HG03342 (cell line): ENCODE measurements around the gene CLEC4E.
"Not testable (repeated sequence)": the region's sequence is repeated elsewhere in the genome, so short reads cannot be mapped to it uniquely, and the experiment has no call there.

Experiments
- ATAC-seq: cut with Tn5 transposase; IDR thresholded peaks from one replicate; pipeline ENCODE4 v1.9.1; 2021; ENCODE audit warnings: mild to moderate bottlenecking, moderate library complexity; ENCODE audit not compliant: unreplicated experiment

CLEC4E gene

DNA sequence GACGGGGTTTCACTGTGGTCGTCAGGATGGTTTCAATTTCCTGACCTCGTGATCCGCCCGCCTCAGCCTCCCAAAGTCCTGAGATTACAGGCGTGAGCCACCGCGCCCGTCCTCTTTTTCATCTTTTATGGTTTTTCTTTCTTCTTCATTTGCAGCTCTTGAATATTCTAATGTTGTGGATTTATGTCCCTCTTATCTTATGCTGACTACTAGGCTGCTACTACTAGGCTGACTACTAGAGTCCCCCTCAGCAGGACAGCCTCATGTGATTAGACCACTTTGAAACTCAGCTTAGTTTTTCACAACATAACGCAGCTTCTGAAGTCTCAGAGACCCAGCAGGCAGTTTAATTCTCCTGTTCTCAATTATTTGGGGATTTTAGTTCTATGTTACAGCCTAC, 857 bp upstream of the CLEC4E start:
- no peak for ATAC-seq

DNA sequence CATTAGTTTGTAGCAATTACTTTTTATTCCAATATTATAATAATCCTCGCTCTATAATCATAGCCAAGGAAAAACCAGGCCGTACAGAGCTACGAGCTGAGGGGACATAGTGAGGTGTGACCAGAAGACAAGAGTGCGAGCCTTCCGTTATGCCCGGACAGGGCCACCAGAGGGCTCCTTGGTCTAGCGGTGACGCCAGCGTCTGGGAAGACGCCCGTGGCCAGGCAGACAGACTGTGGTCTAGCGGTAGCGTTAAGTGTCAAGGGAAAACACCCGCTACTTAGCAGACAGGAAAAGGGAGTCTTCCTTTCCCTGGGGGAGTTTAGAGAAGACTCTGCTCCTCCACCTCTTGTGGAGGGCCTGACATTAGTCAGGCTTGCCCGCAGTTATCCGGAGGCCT, 2.9 kb downstream of the CLEC4E start:
- not testable (repeated sequence) for ATAC-seq

DNA sequence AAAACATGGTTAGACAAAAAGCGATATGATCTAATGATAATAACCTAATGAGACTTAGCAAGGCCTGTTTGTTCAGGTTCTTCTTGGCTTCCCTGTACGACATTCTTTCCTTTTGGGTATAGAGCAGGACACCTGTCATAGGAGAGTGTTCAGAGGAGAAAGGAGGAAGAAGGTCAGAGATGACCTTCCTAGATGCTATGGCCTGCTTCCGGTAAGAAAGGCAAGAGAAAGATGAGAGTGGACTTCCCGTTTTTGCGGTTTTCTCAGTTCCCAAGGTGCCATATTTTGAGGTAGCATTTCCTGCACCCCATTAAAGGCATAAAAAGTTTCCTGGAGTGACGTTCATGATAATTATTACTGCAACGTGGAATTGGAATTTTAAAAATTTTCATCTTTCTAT, 8.7 kb downstream of the CLEC4E start:
- ATAC-seq, result no peak

DNA sequence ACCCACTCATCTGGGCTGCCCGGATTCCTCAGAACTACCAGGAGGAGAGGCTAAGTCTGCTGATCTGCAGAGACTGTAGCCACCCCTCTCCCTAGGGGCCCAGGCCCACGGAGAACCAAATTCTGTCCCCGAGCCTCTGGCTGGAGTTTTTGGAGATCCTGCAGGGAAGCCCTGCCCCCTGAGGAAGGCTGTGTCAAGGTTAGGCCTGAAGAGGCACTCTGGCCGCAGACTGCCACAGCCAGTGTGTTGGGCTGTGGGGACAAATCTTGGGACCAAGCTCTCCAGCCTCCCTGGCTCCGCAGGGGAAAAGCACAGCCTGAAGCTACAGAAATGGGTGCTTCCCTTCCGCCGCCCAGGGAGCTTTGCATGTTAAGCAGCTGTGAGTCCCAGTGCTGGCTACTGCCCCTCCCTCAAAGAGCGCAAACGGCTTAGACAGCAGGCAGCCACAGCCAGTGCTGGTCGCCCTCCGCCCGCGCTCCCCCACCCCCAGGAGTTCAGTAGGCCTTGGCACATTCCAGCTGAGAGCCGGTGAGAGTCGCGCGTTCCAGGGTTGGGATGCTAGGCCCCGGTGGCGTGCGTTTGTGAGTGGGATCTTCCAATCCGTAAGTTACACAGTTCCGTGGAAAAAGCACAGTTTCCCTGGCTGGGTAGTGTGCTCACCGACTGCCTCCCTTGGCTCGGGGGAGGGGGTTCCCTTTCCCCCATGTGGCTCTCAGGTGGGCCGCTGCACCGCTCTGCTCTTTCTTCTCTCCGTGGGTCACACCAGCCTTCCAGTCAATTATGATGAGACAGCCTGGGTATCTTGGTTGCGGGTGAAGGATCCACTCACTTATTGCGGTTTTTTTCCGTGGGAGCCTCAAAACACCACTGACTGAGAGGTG, 13.2 kb downstream of the CLEC4E start:
- no peak for ATAC-seq

DNA sequence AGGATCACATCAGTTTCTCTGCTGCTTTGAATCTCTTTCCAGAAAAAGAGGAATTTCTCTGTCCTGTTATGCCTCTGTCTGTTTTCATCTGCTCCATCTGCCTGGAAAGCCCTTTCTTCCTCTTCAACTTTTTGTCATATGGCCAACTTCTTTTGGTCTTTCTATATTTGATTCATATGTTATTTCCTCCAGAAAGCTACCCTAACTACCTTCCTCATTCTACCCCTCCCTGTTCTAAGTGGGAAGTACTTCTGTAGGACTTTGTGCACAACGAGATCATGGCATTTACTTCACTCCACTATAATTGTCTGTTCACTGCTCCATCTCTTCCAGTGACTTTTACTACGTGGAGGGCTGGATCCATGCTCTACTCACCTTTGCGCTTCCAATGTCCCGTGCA, 21.5 kb downstream of the CLEC4E start:
- ATAC-seq, result no peak

DNA sequence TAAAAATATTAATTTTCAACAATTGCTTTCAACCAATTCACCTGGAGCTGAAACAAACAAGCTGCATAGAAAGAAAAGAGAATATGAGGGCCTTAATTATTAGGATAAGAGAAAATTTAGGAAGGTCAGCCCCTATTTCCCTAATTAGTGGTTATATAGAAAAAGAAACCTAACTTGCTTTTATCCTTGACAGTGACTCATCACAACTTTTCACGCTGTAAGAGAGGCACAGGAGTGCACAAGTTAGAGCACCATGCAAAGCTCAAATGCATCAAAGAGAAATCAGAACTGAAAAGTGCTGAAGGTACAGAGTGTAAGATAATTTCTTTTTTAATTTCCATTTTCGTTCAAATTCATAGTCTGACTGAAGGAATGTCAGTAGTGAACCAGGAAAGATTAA, 22.7 kb downstream of the CLEC4E start:
- no peak for ATAC-seq

DNA sequence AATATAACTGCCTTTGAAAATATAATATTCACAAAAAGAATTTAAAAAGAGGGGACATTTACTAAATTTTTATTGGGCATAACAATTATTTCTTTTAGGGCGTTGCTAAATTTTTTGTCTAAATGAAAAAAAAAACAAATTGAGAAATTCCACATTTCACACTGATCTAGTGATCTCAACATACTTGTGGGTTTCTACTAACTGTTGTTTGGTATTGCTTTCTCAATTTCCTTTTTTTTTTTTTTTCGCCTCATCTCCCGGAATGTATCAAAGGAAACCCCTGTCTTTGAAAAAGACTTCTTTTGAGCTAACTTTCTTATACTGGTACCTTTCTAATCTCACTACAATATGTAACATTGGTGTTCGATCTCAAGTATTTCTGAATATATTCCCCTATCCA, 27.4 kb downstream of the CLEC4E start, which contains the start of gene CLEC4D:
Gene CLEC4D, plus strand, starts transcription at position 248 of the 400 bp plus-strand sequence. CDS start 230 bp downstream, outside the sequence.
- no peak for ATAC-seq

DNA sequence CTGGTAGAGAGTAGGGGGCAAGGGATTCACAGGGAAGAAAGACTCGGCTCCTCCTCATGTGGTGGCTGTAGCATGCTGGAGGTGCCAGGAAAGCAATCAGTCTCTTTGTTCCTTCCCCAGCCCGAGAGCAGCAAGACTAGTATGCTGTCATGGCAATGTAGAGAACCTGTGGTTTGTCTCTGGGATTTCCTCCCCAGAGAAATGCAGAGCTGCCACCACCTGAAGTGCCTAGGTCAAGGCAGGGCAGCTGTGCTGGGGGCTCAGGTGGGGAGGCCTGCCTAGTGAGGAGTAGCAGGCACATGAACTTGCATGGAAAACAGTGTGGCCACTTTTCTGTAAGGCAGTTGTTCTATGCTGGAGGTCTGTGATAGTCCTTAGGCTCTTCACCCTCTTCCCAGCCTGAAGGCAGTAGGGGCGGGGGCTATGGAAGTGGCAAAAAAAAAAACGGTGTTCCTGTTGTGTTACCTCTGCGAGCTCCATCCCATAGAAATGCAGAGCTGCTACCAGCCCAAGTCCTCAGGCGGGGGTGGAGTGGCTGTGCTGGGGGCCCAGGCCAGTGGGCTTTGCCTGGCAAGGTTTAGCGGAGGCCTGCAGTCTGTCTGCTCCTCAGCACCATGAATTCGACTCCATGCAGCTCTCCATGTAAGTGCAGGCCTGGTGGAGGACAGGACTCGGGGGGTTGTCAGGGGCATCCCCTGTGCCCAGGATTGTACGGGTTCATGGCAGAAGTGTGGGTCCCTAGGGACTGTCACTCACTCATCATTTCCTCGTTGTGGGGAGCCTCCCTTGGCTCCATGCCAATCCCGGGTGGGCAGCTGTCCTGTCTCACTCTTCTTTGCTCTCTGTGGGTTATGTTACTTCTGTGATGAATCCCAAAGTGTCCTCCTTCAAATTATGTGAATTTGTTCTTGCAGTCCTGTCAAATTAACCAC, 31.5 kb downstream of the CLEC4E start:
- ATAC-seq, result no peak

DNA sequence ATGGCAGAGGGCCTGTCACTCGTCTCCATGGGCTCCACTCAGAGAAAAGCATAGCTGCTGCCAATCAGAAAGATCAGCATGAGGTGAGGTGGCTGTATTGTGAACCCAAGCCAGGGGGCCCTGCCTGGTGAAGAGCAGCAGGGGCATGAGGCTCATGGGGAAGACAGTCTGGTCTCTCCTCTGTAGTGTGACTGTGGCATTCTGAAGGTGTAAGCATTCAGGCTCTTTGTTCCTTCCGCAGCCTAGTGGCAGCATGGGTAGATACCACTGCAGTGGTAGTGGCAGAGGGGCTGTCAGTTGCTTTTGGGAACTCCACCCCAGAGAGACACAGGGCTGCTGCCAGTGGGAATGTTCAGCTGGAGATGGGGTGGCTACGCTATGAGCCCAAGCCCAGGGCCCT, 32.5 kb downstream of the CLEC4E start:
- ATAC-seq, result no peak

DNA sequence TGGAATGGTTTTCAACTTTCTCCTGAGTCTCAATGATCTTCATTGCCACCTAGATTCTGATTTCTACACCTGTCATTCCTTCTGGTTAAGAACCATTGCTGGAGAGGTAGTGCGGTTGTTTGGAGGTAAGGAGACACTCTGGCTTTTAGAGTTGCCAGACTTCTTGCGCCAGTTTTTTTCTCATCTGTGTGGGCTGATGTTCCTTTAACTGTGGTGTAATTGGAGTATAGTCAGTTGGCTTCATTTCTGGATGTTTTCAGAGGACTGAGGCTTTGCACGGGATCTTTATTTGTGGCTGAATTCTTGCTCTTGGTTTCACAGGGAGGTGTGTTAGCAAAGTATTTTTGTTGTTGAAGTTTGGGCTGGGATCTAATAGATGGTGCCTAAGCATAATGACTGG, 33.1 kb downstream of the CLEC4E start:
- no peak for ATAC-seq

DNA sequence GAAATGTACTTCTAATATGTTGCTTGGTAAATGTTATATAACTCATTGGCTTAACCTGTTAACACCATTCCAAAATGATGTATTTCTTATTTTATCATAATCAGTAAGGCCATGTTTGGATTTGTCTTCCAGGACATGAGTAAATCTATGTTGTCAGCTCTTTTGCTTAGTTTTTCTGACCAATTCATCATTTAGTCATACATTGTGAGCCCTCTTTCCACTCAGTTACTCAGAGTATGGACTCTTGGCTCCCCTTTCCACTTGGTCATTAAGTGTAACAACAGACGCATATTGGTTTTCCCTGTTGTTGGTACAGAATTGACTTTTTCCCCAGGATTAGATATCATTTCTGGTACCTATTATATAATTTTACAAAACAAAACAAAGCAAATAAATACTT, 36.4 kb downstream of the CLEC4E start:
- ATAC-seq, result no peak

DNA sequence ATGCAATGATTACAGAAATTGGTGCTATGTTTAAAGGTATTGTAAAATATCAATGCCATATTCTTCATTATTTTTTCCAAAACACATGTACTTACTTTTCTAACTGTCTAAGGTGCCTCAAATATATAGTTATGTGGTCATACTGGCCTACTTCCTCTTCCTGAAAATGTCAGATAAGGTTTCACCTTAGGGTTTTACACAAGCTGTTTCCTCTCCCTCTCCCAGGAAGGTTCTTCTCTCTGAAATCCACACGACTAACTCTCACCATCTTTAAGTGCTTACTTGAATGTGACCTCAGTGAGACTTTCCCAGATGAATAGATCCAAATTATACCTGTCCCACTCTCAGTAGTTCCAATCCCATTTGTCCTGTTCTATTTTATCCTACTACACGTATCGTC, 39.0 kb downstream of the CLEC4E start:
- ATAC-seq, result no peak

DNA sequence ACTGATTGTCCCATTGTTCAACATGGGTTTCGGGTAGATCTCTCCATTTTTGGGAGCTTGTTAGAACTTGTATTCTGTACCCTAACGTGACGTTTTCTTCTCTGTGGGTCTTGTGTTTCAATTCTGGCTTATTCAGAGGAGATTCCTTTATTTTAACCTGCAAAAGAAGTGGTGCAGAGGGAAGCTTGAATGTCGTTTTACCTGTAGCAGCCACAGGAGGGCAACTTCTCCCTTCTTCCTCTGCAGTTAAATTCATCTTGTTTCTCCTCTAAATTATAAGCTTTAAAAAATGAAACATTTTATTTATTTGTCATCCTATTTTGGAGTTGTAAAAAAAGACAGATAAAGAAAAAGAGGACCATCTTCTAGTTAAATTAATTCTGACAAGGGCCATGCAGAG, 41.1 kb downstream of the CLEC4E start:
- ATAC-seq, result no peak

DNA sequence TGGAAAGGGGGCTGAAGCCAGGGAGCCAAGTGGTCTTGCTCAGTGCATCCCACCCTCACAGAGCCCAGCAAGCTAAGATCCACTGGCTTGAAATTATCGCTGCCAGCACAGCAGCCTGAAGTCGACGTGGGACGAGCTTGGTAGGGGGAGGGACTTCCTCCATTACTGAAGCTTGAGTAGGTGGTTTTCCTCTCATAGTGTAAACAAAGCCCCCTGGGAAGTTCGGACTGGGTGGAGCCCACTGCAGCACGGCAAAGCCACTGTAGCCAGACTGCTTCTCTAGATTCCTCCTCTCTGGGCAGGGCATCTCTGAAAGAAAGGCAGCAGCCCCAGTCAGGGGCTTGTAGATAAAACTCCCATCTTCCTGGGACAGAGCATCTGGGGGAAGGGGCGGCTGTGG, 44.6 kb downstream of the CLEC4E start:
- not testable (repeated sequence) for ATAC-seq

DNA sequence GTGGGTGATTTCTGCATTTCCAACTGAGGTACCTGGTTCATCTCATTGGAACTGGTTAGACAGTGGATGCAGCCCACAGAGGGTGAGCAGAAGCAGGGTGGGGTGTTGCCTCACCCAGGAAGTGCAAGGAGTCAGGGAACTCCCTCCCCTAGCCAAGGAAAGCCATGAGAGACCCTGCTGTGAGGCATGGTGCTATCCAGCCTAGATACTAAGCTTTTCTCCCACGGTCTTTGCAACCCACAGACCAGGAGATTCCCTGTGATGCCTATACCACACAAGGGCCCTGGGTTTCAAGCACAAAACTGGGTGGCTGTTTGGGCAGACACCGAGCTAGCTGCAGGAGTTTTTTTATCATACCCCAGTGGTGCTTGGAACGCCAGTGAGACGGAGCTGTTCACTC, 45.0 kb downstream of the CLEC4E start:
- not testable (repeated sequence) for ATAC-seq

DNA sequence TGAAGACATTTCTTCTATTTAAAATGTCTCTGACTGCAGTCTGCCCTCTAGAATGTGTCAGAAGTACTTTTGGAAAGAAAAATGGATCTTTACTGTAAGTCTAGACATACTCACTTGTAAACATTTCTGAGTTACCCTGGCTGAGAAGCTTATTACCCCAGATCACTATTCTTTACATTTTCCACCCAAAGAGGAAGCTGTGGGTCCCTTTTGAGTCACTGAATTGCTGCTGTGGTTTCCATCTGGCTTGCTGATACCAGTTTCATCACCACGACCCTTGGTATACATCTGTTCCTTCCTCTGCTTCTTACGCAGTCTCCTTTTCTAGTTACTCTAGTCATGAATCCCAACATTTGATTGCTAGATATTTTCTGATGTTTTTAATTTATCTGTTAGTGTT, 47.6 kb downstream of the CLEC4E start:
- ATAC-seq, result peak; percentile 97

DNA sequence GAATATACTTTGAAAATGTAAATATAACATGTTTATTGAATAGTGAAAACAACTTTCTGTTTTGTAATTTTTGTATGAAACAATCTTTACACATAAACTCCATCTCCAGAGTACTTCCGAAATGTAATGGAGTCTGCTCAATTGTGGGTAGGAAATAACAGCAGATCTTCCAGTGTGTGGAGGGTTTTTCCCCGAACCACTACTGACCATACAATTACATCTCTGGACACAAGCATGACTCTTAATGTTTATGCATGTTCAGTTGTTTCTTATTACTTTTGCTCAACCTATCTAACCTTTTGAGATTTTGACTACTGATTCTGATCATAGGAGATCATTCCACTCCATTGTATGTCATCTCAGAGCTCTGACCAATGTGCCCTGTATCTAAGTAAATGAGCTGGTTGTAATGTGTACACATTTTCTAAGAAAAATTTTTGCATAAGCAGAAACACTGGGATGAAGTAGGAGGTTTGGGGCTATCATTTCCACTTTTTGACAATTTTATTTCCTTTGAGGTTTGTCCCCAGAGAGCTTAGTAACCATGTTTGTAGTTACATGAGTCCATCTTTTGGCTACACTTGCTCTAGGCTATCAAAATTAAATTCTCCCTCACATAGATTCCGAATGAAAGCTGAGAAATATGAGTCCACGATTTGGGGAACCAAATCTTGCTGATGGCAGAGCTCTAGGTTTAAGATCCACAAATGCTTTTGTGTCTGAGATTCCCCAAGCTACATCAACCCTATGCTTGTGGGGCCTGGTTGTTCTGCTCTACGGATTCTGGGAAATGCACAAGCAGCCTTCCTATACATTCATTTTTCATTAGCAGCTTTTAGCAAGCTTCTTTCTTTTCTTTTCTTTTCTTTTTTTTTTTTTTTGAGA, 48.8 kb downstream of the CLEC4E start:
- ATAC-seq, result no peak
